Measurements from ENCODE around the gene PRDM15.

The PRDM15 gene

DNA sequence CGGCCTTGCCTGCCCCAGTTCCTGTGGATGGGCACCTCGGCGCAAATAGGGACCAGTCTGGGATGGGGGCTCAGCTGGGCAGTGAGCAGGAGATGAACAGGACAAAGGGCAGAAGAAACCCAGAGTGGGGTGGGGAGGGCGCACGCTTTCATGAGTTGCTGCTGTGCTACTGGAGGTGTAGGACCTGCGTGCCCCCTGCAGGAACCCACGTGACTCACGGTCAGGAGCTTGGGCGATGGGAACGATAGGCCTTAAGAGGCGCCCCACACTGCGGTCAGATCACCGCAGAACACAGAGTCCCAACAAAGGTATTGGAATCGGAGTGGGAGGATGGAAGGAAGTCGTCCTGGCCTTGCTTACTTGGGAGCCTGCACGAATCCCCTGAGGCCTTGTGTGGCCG lies 17.2 kb downstream of the PRDM15 start:
- TF ChIP-seq EZH2 (optimal IDR thresholded peaks at IDR 0.05; ENCODE audit: low read depth, low read length) = no peak
- TF ChIP-seq, protein P1, sequence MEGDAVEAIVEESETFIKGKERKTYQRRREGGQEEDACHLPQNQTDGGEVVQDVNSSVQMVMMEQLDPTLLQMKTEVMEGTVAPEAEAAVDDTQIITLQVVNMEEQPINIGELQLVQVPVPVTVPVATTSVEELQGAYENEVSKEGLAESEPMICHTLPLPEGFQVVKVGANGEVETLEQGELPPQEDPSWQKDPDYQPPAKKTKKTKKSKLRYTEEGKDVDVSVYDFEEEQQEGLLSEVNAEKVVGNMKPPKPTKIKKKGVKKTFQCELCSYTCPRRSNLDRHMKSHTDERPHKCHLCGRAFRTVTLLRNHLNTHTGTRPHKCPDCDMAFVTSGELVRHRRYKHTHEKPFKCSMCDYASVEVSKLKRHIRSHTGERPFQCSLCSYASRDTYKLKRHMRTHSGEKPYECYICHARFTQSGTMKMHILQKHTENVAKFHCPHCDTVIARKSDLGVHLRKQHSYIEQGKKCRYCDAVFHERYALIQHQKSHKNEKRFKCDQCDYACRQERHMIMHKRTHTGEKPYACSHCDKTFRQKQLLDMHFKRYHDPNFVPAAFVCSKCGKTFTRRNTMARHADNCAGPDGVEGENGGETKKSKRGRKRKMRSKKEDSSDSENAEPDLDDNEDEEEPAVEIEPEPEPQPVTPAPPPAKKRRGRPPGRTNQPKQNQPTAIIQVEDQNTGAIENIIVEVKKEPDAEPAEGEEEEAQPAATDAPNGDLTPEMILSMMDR (IDR thresholded peaks at IDR 0.05; ENCODE audit: low read length) = no peak
- no peak for TF ChIP-seq EZH2phosphoT487 (IDR thresholded peaks at IDR 0.05; ENCODE audit: low read length)
- Histone ChIP-seq H3K27ac (ENCODE audit: low read length) (no peak overlapping the region), H3K36me3 (replicated peaks; ENCODE audit: insufficient read depth, low read length) (no peaks in the 10 kb centered on the region), H3F3A (ENCODE audit: insufficient read depth, low read length) (peaks cover 26% of the 10 kb centered on the region), H3K79me2 (ENCODE audit: low read length) (peaks cover 54% of the 10 kb centered on the region), H3K4me2 (ENCODE audit: low read depth, low read length) (no peak overlapping the region), H3K9ac (ENCODE audit: low read length) (no peak overlapping the region), H2AFZ (ENCODE audit: low read length) (no peak overlapping the region), H4K20me1 (ENCODE audit: insufficient read depth, low read length) (no peaks in the 10 kb centered on the region), H3K9me2 (replicated peaks; ENCODE audit: insufficient read depth, low read length) (no peaks in the 10 kb centered on the region), H3K27me3 (replicated peaks; ENCODE audit: insufficient read depth, low read length) (no peaks in the 10 kb centered on the region), H3K4me1 (ENCODE audit: low read length) (peaks cover 40% of the 10 kb centered on the region), H3K9me3 (replicated peaks; ENCODE audit: insufficient read depth, low read length) (no peaks in the 10 kb centered on the region), H3K4me3 (ENCODE audit: low read length) (no peak overlapping the region)
- no peak for DNase-seq

DNA sequence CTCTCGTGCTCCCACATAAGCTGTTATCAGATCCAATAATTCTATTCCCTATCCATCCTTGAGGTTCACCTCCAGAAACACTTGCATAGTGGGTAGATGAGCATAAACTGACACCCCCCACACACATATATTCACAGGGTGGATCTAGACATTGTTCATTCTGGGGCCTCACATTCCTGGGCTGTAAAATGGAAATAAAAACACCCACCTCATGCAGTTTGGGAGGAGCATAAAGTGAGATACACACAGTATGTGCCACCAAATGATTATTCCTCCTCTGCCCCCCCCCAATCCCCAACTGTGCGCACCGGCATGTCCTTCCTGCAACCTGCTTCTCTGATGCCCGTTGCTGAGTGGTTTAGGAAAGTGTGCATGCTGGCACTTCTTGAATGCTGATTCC lies 17.9 kb downstream of the PRDM15 start:
- peaks cover 47% of the 10 kb centered on the region for H3K79me2 ChIP-seq (ENCODE audit: low read length)
- H3K4me1 ChIP-seq (ENCODE audit: low read length) = peaks cover 33% of the 10 kb centered on the region
- peaks cover 23% of the 10 kb centered on the region for H3F3A ChIP-seq (ENCODE audit: insufficient read depth, low read length)
- H3K4me2 ChIP-seq (ENCODE audit: low read depth, low read length) = no peak overlapping the region
- no peaks in the 10 kb centered on the region for H4K20me1 ChIP-seq (ENCODE audit: insufficient read depth, low read length)
- no peak overlapping the region for H2AFZ ChIP-seq (ENCODE audit: low read length)
- H3K4me3 ChIP-seq (ENCODE audit: low read length) = no peak overlapping the region
- H3K36me3 ChIP-seq (replicated peaks; ENCODE audit: insufficient read depth, low read length) = no peaks in the 10 kb centered on the region
- no peaks in the 10 kb centered on the region for H3K9me3 ChIP-seq (replicated peaks; ENCODE audit: insufficient read depth, low read length)
- DNase-seq = no peak
- H3K9me2 ChIP-seq (replicated peaks; ENCODE audit: insufficient read depth, low read length) = no peaks in the 10 kb centered on the region
- TF ChIP-seq EZH2 (optimal IDR thresholded peaks at IDR 0.05; ENCODE audit: low read depth, low read length) (no peak), EZH2phosphoT487 (IDR thresholded peaks at IDR 0.05; ENCODE audit: low read length) (no peak)
- TF ChIP-seq, protein P1 (IDR thresholded peaks at IDR 0.05; ENCODE audit: low read length) = no peak
- H3K27ac ChIP-seq (ENCODE audit: low read length) = no peak overlapping the region
- no peak overlapping the region for H3K9ac ChIP-seq (ENCODE audit: low read length)
- no peaks in the 10 kb centered on the region for H3K27me3 ChIP-seq (replicated peaks; ENCODE audit: insufficient read depth, low read length)

DNA sequence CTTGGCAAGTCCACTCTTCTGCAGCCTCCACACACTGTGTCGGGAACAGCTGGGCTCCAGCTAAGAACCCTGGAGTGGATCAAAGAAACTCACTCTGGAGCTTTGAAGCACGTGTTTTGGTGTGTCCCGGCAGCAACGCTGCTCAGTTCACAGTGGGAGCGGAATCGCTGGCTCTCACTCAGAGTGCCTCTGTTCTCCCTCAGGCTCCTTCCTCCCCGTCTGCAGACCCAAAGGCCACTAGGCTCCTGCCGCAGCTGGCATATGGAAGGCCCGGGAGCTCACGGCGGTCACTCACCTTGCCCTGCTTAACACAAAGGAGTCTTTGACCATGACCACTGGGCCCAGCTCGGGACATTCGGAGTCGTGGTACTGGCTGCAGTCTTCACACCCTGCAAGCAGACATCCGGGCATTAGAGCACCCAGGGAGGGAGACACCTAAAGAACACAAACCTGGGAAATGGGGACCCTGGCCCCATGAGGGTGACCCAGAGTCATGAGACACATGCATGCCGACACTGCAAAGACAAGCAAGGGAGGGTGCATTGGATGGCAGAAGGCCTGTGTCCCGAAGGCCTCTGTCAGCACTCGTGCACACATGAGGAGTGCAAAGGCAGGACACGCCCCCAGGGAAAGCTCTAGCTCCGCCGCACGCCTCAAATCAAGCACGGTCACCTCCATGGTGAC lies 19.7 kb downstream of the PRDM15 start:
- H3K9me2 ChIP-seq (replicated peaks; ENCODE audit: insufficient read depth, low read length) = no peaks in the 10 kb centered on the region
- DNase-seq = no peak
- H3K9me3 ChIP-seq (replicated peaks; ENCODE audit: insufficient read depth, low read length) = no peaks in the 10 kb centered on the region
- H2AFZ ChIP-seq (ENCODE audit: low read length) = no peak overlapping the region
- H3K4me3 ChIP-seq (ENCODE audit: low read length) = no peak overlapping the region
- H3F3A ChIP-seq (ENCODE audit: insufficient read depth, low read length) = peaks cover 5% of the 10 kb centered on the region
- no peak overlapping the region for H3K4me2 ChIP-seq (ENCODE audit: low read depth, low read length)
- no peak overlapping the region for H3K9ac ChIP-seq (ENCODE audit: low read length)
- TF ChIP-seq EZH2 (optimal IDR thresholded peaks at IDR 0.05; ENCODE audit: low read depth, low read length) (no peak), EZH2phosphoT487 (IDR thresholded peaks at IDR 0.05; ENCODE audit: low read length) (no peak)
- TF ChIP-seq, protein P1 (IDR thresholded peaks at IDR 0.05; ENCODE audit: low read length) = no peak
- H3K27me3 ChIP-seq (replicated peaks; ENCODE audit: insufficient read depth, low read length) = no peaks in the 10 kb centered on the region
- no peak overlapping the region for H3K27ac ChIP-seq (ENCODE audit: low read length)
- H3K79me2 ChIP-seq (ENCODE audit: low read length) = peaks cover 38% of the 10 kb centered on the region
- H4K20me1 ChIP-seq (ENCODE audit: insufficient read depth, low read length) = no peaks in the 10 kb centered on the region
- H3K4me1 ChIP-seq (ENCODE audit: low read length) = peaks cover 15% of the 10 kb centered on the region
- no peaks in the 10 kb centered on the region for H3K36me3 ChIP-seq (replicated peaks; ENCODE audit: insufficient read depth, low read length)
